Measurements from ENCODE around the gene TMEM187. TPM values are rescaled to one million over a fixed set of nuclear protein-coding genes. Genes with fewer than 3 reads are reported as not detected.
A peak's percentile ranks its signal among the peaks of the same experiment; 100 is the strongest.

TMEM187 gene
- total and polyA plus RNA-seq, 10 of the 15 experiments (the other 5 are each of a cell fraction or from before 2014, with no cell fraction given): 0.45 to 8.5 (median 4.1) TPM

- in situ Hi-C loops (cut with MboI) (loop anchor here (10.0 kb wide), 1 partner anchor 1015 kb away; no protein-coding TSS in a partner anchor), intact Hi-C loops (cut with micrococcal nuclease; ENCODE audit: unreplicated experiment) (loop anchor here (1.0 to 5.0 kb wide), 3 partner anchors 38 to 127 kb away; partner anchors contain the start of genes ARHGAP4 and MECP2)
- CTCF ChIA-PET: interaction anchor here (1.1 to 5.9 kb wide), 5 partner anchors 19 to 46 kb away, joined by 3 to 35 read pairs (median 9); no protein-coding TSS in a partner anchor
- Histone ChIP-seq H3K36me3 (ENCODE audit: control insufficient read depth in 2 of 2, insufficient read depth in 2 of 2, low read length in 1 of 2) (no peaks in the 10 kb centered on the region; a peak in 2 of 4 replicates), H3K4me2 (ENCODE audit: control insufficient read depth, insufficient read depth) (peak overlapping the region; percentile 81), H2AFZ (ENCODE audit: control insufficient read depth, low read depth, low read length) (no peak overlapping the region), H3K27me3 (replicated peaks in 1 of 2; ENCODE audit: control insufficient read depth in 2 of 2, insufficient read depth in 2 of 2, low read length in 1 of 2) (no peaks in the 10 kb centered on the region), H3K4me3 (peak overlapping the region; percentile 80), H3K27ac (ENCODE audit: control insufficient read depth, insufficient read depth) (peak overlapping the region; percentile 66), H4K20me1 (ENCODE audit: control insufficient read depth, insufficient read depth) (no peaks in the 10 kb centered on the region), H3K9ac (ENCODE audit: control insufficient read depth, insufficient read depth, low read length) (peak overlapping the region; percentile 74), H3K4me1 (ENCODE audit: control insufficient read depth, insufficient read depth, low read length) (peaks cover 19% of the 10 kb centered on the region), H3K9me3 (replicated peaks; ENCODE audit: control insufficient read depth, insufficient read depth, low read length) (no peaks in the 10 kb centered on the region), H3K79me2 (ENCODE audit: control insufficient read depth, insufficient read depth, low read length) (peaks cover 78% of the 10 kb centered on the region)
- ATAC-seq: no peak
- WGBS (ENCODE audit: insufficient coverage, insufficient replicate concordance, low lambda C conversion rate, missing lambda C conversion rate): 15% methylated on average over 20 of the region's 26 CpGs
- BruUV-seq (replicated peaks): no TSS peak
- RAD21 ChIA-PET (ENCODE audit: unreplicated experiment): interaction anchor here (0.6 to 6.4 kb wide), 7 partner anchors 11 to 503 kb away, joined by 3 to 48 read pairs (median 8); partner anchors contain the start of gene ARHGAP4
- TF ChIP-seq TCF7 (IDR thresholded peaks at IDR 0.05; ENCODE audit: borderline replicate concordance) (no peak), EZH2 (IDR thresholded peaks at IDR 0.05; ENCODE audit: borderline replicate concordance, control insufficient read depth, low read depth, low read length) (no peak), TCF3 (IDR thresholded peaks at IDR 0.05; ENCODE audit: borderline replicate concordance, insufficient read depth, low read depth, low read length) (no peak), ZBTB11 (CRISPR knock-in tag; IDR thresholded peaks at IDR 0.05) (no peak), HSF1 (IDR thresholded peaks at IDR 0.05; ENCODE audit: low read depth, low read length) (no peak), FOS (IDR thresholded peaks at IDR 0.05; ENCODE audit: borderline replicate concordance, extremely low read depth, insufficient read length) (no peak), POLR2AphosphoS5 (IDR thresholded peaks at IDR 0.05; ENCODE audit: low read length) (no peak), NR2C1 (IDR thresholded peaks at IDR 0.05) (no peak), BCL11A (IDR thresholded peaks at IDR 0.05; ENCODE audit: low read depth, low read length) (no peak), SUPT20H (IDR thresholded peaks at IDR 0.05; ENCODE audit: borderline replicate concordance, control insufficient read depth, low read depth, low read length) (no peak), SREBF2 (IDR thresholded peaks at IDR 0.05; ENCODE audit: low read length) (no peak), STAT1 (conservative IDR thresholded peaks at IDR 0.05) (no peak), LARP7 (IDR thresholded peaks at IDR 0.05) (no peak), NKRF (conservative IDR thresholded peaks at IDR 0.05) (no peak)
- FAIRE-seq: no peak
- SMC1A ChIA-PET (ENCODE audit: uncharacterized antibody, unreplicated experiment): interaction anchor here (1.3 to 4.7 kb wide), 5 partner anchors 11 to 47 kb away, joined by 4 to 21 read pairs (median 5); partner anchors contain the start of gene ARHGAP4
- no peak for DNase-seq (ENCODE audit: low read depth, low spot score)
- POLR2A ChIA-PET: interaction anchor here (1.2 to 7.9 kb wide), 9 partner anchors 8 to 50 kb away, joined by 5 to 68 read pairs (median 11); partner anchors contain the start of genes ARHGAP4 and IRAK1
These were observed 2.6 kb upstream of the TMEM187 start for GRCh38 chrX:153969904-153970356.

Measured in GM12878 (cell line).